GM08714 (cell line): ENCODE data around the gene SRP14.
"Not testable (repeated sequence)": the region's sequence is repeated elsewhere in the genome, so short reads cannot be mapped to it uniquely, and the experiment has no call there.

Source experiments
- H3K4me3 ChIP-seq: fragments of 200-500 bp; sonication (Bioruptor generic); 2 replicates; pipeline ENCODE4 v1.5.1; 2014; ENCODE audit warnings: mild to moderate bottlenecking, low read length, inconsistent platforms
- ZNF274 ChIP-seq: IDR thresholded peaks from 2 replicates; pipeline ENCODE4 v1.6.1; 2012; ENCODE audit warnings: mild to moderate bottlenecking, low read depth, low read length

SRP14 gene

DNA sequence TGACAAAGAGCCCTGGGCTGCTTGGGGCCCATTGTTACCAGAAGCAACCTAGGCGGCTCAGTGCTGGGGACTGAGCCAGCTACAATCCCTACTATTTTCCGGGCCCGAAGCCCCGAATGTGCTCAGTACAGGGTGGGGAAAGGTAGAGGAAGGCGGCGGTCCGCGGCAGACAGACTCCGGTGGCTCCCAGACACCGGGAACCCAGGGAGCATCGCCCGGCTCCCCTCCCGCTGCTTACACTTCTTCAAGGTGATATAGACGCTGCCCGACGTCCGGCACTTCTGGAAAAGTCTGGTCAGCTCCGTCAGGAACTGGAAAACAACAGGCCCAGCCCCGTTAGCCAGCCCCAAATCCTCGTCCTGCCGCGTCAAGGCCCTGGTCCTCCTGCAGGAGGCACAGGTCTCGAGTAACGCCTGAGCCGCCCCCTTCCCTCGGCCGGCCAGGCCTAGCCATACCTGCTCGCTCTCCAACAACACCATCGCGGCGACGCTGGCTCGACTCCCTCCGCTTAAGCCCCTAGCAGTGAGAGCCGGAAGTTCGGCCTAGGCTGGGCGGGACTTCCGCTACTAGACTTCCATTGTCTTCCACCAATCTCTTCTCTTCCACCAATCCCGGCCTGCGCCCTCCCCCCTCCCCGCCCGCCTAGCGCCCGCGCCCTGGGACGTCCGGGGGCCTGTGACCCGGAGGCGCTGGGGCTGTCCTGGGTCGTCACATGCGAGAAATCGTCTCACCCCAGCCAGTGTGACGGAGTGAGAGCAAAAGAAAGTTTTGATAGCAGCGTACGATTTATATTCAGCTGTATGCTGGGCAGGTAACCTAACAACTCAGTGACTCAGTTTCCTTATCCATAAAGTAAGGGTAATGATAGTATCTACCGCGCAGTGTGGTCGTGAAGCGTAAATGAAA, at the start of gene SRP14:
TSS of gene SRP14 (minus strand) at position 544 of the 906 bp plus-strand sequence. CDS start at position 479, 65 bp downstream.
- TF ChIP-seq ZNF274: no peak

DNA sequence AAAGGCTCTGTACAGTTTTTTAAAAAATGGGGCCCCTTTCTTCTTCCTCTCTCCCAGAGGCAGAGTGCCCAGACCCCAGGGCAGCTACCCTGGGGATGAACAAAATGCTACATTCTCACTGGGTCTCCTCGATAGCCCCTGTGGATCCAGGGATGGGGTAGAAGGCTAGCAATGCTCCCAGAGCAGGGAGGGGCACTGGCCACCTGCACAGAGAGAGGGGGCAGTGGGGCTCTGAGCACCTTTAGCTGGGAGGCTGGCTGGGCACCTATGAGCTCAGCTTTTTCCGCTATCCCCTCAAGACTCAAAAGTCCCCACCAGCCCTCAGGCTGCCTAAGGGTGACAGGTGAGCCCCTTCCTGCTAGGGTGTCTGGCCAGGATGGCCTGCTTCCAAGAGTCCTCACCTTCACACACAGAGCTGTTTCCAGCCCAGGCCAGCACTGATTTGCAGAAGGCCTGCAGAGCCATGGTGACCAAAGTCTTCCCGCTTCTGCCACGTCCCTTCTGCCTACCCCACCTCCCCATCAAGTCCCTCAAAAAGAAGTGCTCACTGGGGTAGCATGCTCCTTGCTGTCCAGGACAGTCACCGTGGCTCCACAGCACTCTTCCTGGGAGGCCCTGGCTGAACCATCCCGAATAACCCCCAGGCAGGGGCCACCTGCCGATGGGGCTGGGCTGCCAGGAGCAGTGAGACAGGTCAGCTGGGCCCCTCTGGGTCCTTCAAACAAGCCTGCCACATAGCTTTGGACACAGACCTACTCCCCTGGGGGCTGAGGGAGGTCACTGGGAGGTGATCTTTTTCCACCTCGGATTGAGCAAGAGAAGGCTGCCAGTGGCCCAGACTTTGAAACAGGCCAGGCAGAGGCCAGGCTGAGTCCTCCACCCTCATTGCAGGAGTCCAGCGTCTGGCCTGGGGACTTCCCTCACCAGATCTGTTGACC, 49.3 kb upstream of the SRP14 start:
- H3K4me3 ChIP-seq: no peak overlapping the region
- no peak for TF ChIP-seq ZNF274

More for the DNA sequence above, at the start of gene SRP14:
- peak within 1 kb of the TSS; percentile 71 for H3K4me3 ChIP-seq

GRCh38 chr15:40087068-40087810, 48.3 kb upstream of the SRP14 start:
- no peak for TF ChIP-seq ZNF274
- H3K4me3 ChIP-seq: no peak overlapping the region

DNA sequence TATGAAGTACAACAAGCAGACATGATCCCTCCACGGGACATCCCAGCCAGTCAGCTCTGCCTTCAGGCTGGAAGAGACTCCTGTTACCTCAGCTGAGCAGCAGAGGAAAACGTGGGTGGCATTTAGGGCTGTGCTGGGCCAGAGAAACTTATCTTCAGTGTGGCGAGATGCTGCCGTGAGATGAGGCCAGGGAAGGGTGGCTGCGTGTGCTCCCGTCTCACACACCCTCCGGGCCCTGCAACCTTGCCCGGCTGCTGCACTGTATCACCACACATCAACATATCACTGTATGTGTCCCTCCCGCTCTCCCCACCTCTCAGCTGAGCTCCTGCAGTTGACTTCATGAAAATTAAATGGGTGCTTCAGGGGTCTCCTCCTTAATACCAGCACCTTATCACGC, 46.3 kb upstream of the SRP14 start:
- no peak for TF ChIP-seq ZNF274
- H3K4me3 ChIP-seq: no peak overlapping the region

GRCh38 chr15:40084650-40085049, 45.7 kb upstream of the SRP14 start:
- TF ChIP-seq ZNF274: no peak
- no peak overlapping the region for H3K4me3 ChIP-seq

DNA sequence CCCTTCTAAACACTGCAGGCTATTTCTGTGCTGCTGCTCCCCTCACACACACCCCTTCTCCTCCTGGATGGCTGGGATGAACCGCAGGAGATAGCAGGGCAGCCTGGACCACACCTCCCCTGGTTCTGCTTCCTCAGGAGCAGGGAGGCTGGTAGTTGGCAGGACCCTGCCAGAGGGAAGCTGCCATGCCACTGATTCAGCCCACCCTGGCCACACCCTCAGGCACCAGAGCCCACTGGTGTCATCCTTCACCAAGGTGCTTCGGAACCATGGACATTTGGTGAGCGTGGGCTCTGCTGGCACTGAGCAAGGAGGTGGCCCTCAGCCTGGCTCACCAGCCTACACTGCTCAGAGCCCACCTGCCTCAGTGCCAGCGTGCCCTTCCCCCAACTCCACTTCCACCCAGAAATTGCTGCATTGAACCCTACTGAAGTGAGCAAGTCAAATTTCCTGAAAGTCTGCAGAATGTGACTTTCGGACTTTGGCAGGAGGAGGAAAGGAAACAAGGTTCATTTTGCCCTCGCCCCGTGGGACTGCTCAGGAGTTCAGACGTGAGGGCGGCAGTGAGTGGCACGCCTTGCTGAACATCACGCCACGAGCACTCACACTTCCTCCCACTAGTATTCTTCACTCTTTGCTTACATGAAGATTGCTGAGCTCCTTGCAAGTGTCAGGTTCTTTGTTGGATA, 43.4 kb upstream of the SRP14 start:
- no peak overlapping the region for H3K4me3 ChIP-seq
- TF ChIP-seq ZNF274: no peak

DNA sequence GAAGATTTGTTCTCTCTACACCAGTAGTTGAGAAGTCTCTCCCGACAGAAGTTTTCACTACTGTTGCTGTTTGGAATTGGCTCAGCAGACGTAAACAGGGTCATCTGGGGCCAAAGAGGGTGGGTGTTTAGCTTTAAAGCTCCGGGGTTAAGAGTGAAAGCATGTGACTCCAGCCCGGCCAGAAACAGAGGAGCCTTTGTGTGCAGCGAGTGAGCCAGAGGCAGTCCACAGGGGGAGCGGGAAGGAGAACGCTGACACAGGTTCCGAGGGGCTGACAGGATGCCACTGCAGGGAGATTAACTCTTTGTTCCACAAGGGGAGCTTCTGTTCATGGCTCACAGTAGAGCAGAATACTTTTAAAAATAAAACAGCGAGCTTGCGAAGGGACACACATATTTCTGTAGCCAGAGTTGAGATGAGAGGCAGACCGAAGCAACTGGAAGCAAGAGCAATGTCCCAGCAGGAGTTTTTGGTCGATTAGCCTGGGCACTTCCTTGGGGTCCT, 42.8 kb upstream of the SRP14 start:
- no peak for TF ChIP-seq ZNF274
- H3K4me3 ChIP-seq: no peak overlapping the region; the same call in 1 of the 2 replicates

- no peak overlapping the region for H3K4me3 ChIP-seq
- no peak for TF ChIP-seq ZNF274
These were observed 41.9 kb upstream of the SRP14 start for GRCh38 chr15:40080847-40081246.

- H3K4me3 ChIP-seq: no peak overlapping the region
- no peak for TF ChIP-seq ZNF274
These were observed 41.1 kb upstream of the SRP14 start for GRCh38 chr15:40080104-40080503.

DNA sequence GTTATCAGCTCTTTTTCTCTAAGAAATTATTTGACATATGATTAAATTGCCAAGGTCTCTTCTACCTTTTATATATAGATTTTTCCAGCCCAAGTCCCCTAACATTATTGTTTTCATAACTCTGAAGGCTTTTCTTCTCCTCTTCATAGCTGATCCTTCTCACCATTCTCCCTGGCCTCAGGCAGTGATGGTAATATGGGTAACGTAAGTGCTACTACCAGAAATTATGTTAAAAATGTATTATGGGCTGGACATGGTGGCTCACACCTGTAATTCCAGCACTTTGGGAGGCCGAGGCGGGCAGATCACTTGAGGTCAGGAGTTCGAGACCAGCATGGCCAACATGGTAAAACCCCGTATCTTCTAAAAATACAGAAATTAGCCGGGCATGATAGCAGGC, 40.5 kb upstream of the SRP14 start:
- H3K4me3 ChIP-seq: no peak overlapping the region
- TF ChIP-seq ZNF274: no peak

GRCh38 chr15:40075298-40076044, 36.5 kb upstream of the SRP14 start:
- TF ChIP-seq ZNF274: no peak
- H3K4me3 ChIP-seq: no peak overlapping the region

GRCh38 chr15:40074656-40075055, 35.7 kb upstream of the SRP14 start:
- not testable (repeated sequence) for H3K4me3 ChIP-seq

DNA sequence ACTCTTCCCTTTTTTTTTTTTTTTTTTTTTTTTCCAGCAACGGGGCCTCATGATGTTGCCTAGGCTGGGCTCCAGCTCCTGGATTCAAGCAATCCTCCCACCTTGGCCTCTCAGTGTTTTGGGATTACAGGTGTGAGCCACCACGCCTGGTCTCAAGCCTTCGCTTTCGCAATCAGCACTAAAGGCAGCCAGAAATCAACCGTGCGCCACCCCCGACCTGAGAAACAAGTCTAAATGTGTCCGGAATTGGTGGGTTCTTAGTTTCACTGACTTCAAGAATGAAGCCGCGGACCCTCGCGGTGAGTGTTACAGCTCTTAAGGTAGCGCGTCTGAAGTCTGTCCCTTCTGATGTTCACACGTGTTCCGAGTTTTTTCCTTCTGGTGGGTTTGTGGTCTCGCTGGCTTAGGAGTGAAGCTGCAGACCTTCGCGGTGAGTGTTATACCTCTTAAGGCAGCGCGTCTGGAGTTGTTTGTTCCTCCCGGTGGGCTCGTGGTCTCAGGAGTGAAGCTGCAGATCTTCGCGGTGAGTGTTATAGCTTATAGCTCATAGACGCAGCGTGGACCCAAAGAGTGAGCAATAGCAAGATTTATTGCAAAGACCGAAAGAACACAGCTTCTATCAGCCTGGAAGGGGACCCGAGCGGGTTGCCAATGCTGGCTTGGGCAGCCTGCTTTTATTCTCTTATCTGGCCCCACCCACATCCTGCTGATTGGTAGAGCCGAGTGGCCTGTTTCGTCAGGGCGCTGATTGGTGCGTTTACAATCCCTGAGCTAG, 34.9 kb upstream of the SRP14 start:
- not testable (repeated sequence) for H3K4me3 ChIP-seq
